Mucosa of descending colon (tissue), 3 donors: ENCODE data around the gene CMTR1. TPM values are rescaled to one million over a fixed set of nuclear protein-coding genes. Genes with fewer than 3 reads are reported as not detected.
"Not testable (repeated sequence)": the region's sequence is repeated elsewhere in the genome, so short reads cannot be mapped to it uniquely, and the experiment has no call there.

Source experiments
- ATAC-seq: fragments of 200-7000 bp; cut with Tn5 transposase; one replicate; pipeline ENCODE4 v1.9.1; 2020; ENCODE audit warnings: mild to moderate bottlenecking, moderate library complexity
- DNase-seq, 3 donors: peaks; one replicate each; pipeline ENCODE4 v3.0.0-alpha.2; 2020
- H3K36me3 ChIP-seq: fragments of 200-600 bp; one replicate; pipeline ENCODE4 v1.8.0; 2021; ENCODE audit warnings: low read depth, mild to moderate bottlenecking
- H3K4me1 ChIP-seq: fragments of 200-600 bp; one replicate; pipeline ENCODE4 v1.8.0; 2021; ENCODE audit warnings: low read depth, mild to moderate bottlenecking
- H3K4me3 ChIP-seq: fragments of 200-600 bp; one replicate; pipeline ENCODE4 v1.8.0; 2021; ENCODE audit warnings: mild to moderate bottlenecking
- H3K9me3 ChIP-seq: fragments of 200-600 bp; one replicate; pipeline ENCODE4 v1.8.0; 2021; ENCODE audit warnings: mild to moderate bottlenecking
- CTCF ChIP-seq: fragments of 200-600 bp; IDR thresholded peaks from one replicate; pipeline ENCODE4 v1.8.0; 2022; ENCODE audit warnings: antibody characterized with exemption, mild to moderate bottlenecking
- intact Hi-C, 2 donors: fragments of 100-400 bp; cut with DNase I in 1 of 2; cut with micrococcal nuclease in 1 of 2; formaldehyde crosslinking; loops; one replicate each; pipeline versions ENCODE4 v1.11.0 to v1.11.1; 2022; cut with DNase I, micrococcal nuclease
- total RNA-seq, 3 donors: library from RNA; stranded (reverse); fragmentation: NEBNext Ultra II Directional in 2 of 3; extraction: Animal tissue kit (Norgen Biotek cat#: 25700) in 2 of 3; gene quantifications; one replicate each; pipeline versions ENCODE4 v1.2.1 to v1.2.4, GENCODE V29; 2021 to 2023
- donor health status: DM: no; HTN: no; CAD: no; lungs with moderate emphysema.
- donor health status: DM: no; HTN: no; CAD: no.
- donor health status: DM: no; HTN: yes; CAD: no.

Gene CMTR1
- total RNA-seq, 3 donors from 2014 or later, result 26.1 to 49.8 (median 27.5) TPM

- Histone ChIP-seq H3K36me3 (no peaks in the 10 kb centered on the region), H3K9me3 (no peaks in the 10 kb centered on the region), H3K4me1 (peaks cover 4% of the 10 kb centered on the region), H3K4me3 (no peak overlapping the region)
- intact Hi-C loops, result no loop called here
- ATAC-seq (no peak), DNase-seq (no peak)
- no peak for TF ChIP-seq CTCF
Measured at GRCh38 chr6:37393381-37393929, 39.6 kb upstream of the CMTR1 start.

DNA sequence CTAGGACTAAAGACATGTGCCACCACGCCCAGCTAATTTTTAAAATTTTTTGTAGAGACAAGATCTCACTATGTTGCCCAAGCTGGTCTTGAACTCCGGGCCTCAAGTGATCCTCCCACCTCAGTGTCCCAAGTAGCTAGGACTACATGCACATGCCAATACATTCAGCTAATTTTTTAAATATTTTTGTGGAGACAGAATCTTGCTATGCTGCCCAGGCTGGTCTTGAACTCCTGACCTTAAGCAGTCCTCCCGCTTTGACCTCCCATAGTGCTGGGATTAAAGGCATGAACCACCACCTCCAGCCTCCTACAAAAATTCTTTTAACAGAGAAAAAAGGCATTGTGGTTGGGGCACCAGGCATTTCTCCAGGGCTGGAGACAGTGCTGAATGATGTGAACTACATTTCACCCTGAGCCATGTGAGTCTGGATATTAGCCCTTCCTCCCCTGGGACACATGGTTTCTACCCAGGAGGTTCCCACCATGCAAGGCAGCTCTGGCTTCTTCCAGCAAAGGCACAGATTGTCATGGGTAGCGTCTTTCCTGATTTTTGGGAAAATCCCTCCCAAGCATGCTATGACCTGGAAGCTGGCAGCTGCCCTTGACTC, 36.3 kb upstream of the CMTR1 start:
- Histone ChIP-seq H3K4me3 (no peak overlapping the region), H3K36me3 (no peaks in the 10 kb centered on the region), H3K9me3 (no peaks in the 10 kb centered on the region), H3K4me1 (no peaks in the 10 kb centered on the region)
- no peak for DNase-seq
- no peak for ATAC-seq
- TF ChIP-seq CTCF, result no peak
- intact Hi-C loops, result no loop called here

GRCh38 chr6:37399131-37399530, 33.9 kb upstream of the CMTR1 start:
- intact Hi-C loops, result no loop called here
- H3K4me1 ChIP-seq, result no peaks in the 10 kb centered on the region
- no peak for ATAC-seq
- H3K36me3 ChIP-seq, result no peaks in the 10 kb centered on the region
- no peaks in the 10 kb centered on the region for H3K9me3 ChIP-seq
- DNase-seq, result no peak
- no peak for TF ChIP-seq CTCF
- H3K4me3 ChIP-seq, result no peak overlapping the region

GRCh38 chr6:37399795-37400490, 33.1 kb upstream of the CMTR1 start:
- ATAC-seq (no peak), DNase-seq (no peak)
- no peak for TF ChIP-seq CTCF
- intact Hi-C loops, result no loop called here
- Histone ChIP-seq H3K9me3 (no peaks in the 10 kb centered on the region), H3K4me3 (no peak overlapping the region), H3K4me1 (no peaks in the 10 kb centered on the region), H3K36me3 (no peaks in the 10 kb centered on the region)

GRCh38 chr6:37401658-37402057, 31.4 kb upstream of the CMTR1 start:
- H3K36me3 ChIP-seq, DNase-seq, intact Hi-C loops, H3K4me3 ChIP-seq, H3K9me3 ChIP-seq, ATAC-seq, H3K4me1 ChIP-seq: not testable (repeated sequence)

DNA sequence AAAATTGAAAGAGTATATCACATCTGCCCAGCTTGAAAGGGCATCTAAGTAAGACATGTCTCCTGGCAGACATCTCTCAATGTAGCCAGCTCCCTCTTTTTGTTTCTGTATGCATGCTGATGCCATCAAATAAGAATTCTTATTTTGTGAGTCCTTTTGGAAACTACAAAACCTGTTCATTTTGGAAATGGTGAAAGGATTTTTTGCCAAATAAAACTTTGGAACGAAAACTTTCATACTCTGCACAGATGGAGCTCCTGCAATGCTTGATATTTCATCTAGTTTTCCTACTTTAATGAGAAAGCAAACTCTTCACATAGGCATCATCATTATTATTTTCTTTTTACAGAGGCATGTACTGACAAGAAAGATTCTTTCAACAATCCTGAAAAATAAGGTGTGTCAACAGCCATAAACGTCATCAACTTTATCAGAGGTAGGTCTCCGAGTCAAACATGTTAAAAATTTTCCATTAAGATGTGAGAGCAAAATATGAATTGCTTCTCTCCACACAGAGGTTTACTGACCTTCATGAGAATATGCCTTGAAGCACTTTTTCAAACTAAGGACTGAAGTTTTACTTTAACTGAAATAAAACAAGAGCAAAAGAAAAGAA, 26.2 kb upstream of the CMTR1 start:
- no peak for ATAC-seq
- no peak for DNase-seq
- H3K36me3 ChIP-seq, result no peaks in the 10 kb centered on the region
- no peaks in the 10 kb centered on the region for H3K4me1 ChIP-seq
- intact Hi-C loops, result no loop called here
- TF ChIP-seq CTCF, result no peak
- H3K9me3 ChIP-seq, result no peaks in the 10 kb centered on the region
- no peak overlapping the region for H3K4me3 ChIP-seq
